Heart left ventricle (tissue), 16 donors: ENCODE results near the gene CEP112. TPM values are rescaled to one million over a fixed set of nuclear protein-coding genes. Genes with fewer than 3 reads are reported as not detected.
"Not testable (repeated sequence)": the region's sequence is repeated elsewhere in the genome, so short reads cannot be mapped to it uniquely, and the experiment has no call there.

Experiments
- ATAC-seq, 4 donors: fragments of 200-7000 bp; cut with Tn5 transposase; one replicate each; pipeline ENCODE4 v1.9.1; 2020 to 2022; ENCODE audit warnings: moderate library complexity in 4 of 4, mild to moderate bottlenecking in 3 of 4, moderate number of reproducible peaks in 1 of 4
- DNase-seq, 5 donors: peaks; one replicate each; pipeline ENCODE4 v3.0.0-alpha.2; 2020
- H3K27ac ChIP-seq, 12 donors: fragments of 200-600 bp; sonication (generic) in 4 of 12; one replicate each; pipeline versions ENCODE4 v1.5.0 to v1.8.0; 2016 to 2022; ENCODE audit warnings: mild to moderate bottlenecking in 2 of 12
- H3K27me3 ChIP-seq, 9 donors: fragments of 200-600 bp; sonication (generic) in 2 of 9; one replicate each; pipeline versions ENCODE4 v1.5.1 to v1.8.0; 2016 to 2022; ENCODE audit warnings: mild to moderate bottlenecking in 3 of 9
- H3K36me3 ChIP-seq, 9 donors: fragments of 200-600 bp; sonication (generic) in 2 of 9; one replicate each; pipeline versions ENCODE4 v1.5.0 to v1.8.0; 2018 to 2022; ENCODE audit warnings: mild to moderate bottlenecking in 2 of 9
- H3K4me1 ChIP-seq, 12 donors: fragments of 200-600 bp; sonication (generic) in 4 of 12; one replicate each; pipeline versions ENCODE4 v1.5.0 to v1.8.0; 2016 to 2022; ENCODE audit warnings: mild to moderate bottlenecking in 3 of 12
- H3K4me3 ChIP-seq, 12 donors: fragments of 200-600 bp; sonication (generic) in 4 of 12; one replicate each; pipeline versions ENCODE4 v1.5.0 to v1.8.0; 2017 to 2022; ENCODE audit warnings: mild to moderate bottlenecking in 9 of 12, moderate library complexity in 4 of 12
- H3K9me3 ChIP-seq, 12 donors: fragments of 200-600 bp; sonication (generic) in 4 of 12; one replicate each; pipeline versions ENCODE4 v1.5.0 to v1.8.0; 2016 to 2022; ENCODE audit warnings: mild to moderate bottlenecking in 1 of 12
- POLR2A ChIP-seq, 2 donors: fragments of 450-650 bp; IDR thresholded peaks; one replicate each; pipeline ENCODE4 v1.6.1; 2017; ENCODE audit warnings: antibody characterized with exemption in 2 of 2, mild to moderate bottlenecking in 2 of 2, moderate library complexity in 2 of 2
- WGBS, 4 donors: extraction: QIAGEN DNeasy Blood & Tissue Kit in 2 of 4; methylation state at CpG; one replicate each; pipeline versions ENCODE4 v1.1.5 to v1.1.7; 2013 to 2018; 5-methylcytosine and 5-hydroxymethylcytosine counted together
- intact Hi-C, 10 donors: fragments of 100-400 bp; cut with DNase I; formaldehyde crosslinking; loops; one replicate each; pipeline versions ENCODE4 v1.11.1 to v1.14.2; 2022
- polyA plus RNA-seq, 2 donors: library from polyadenylated mRNA; stranded (reverse); fragments of 200-250 nt; gene quantifications; one replicate each; pipeline ENCODE4 v1.2.3, GENCODE V29; 2013
- total RNA-seq, 9 donors: library from RNA; depleted of rRNA in 2 of 9; stranded (reverse); fragments of >200 nt in 2 of 9; fragmentation: NEBNext Ultra II Directional in 3 of 9; extraction: Animal tissue kit (Norgen Biotek cat#: 25700) in 3 of 9; gene quantifications; one replicate each; pipeline versions ENCODE4 v1.1.0 to v1.2.4, GENCODE V29; 2016 to 2023
- TF ChIP-seq, protein P1 (sequence below), 12 donors: fragments of 200-600 bp; sonication (generic) in 4 of 12; IDR thresholded peaks; one replicate each; pipeline versions ENCODE4 v1.5.0 to v1.8.0; 2018 to 2022; ENCODE audit warnings: antibody characterized with exemption in 12 of 12, mild to moderate bottlenecking in 5 of 12
- donor health status: ischemic (EF 13 %, LVEDD 7.1; RV severe dilation, severe dysfunction).
- donor health status: healthy with polysubstance abuse.
- donor health status: DM: no; HTN: yes; CAD: no.
- donor health status: DM: no; HTN: no; CAD: no.
- donor health status: ischemic (EF 25% LVEDD 6.9; RV normal size, moderate dysfunction).
- donor health status: ischemic (EF 25% LVEDD 5.7; RV mildly dilated, moderate dysfunction).
- donor health status: healthy.
- donor health status: DM: yes; HTN: yes; CAD: no.
- donor health status: ischemic (EF 35%, LVEDD 5.7; RV mildly dilated, moderate dysfunction).
- donor health status: nonischemic (EF 11% LVEDD 7.7; RV severe dilation, severe dysfunction).
- donor health status: DM: yes; HTN: yes; CAD: no.
- donor health status: PGD.
- donor health status: ischemic (EF 29% LVEDD 5.4; RV normal size, mild dysfunction).
- donor health status: nonischemic (EF 23%, LVEDD 6.1; RV moderate dilation, normal function).

Gene CEP112
- total and polyA plus RNA-seq, 11 donors = 5.5 to 28.3 (median 14.3) TPM

DNA sequence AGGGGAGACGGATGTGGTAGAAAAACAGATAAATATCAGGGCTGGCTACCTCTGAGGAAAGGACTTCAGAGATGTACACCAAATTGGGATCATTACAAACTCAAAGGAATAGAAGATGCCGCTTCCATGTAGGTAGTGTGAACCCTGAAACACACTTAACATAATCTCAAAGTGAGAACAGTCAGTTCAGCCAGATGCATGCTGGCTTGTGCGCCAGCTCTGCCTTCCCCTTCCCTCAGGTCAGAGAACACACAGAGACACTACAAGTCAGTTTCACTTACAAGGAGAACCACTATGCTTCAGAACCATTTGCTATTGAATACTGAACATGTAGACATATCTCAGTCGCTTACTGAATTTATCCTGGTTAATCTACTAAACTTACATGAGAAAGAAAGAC is 454.5 kb downstream of the CEP112 start:
- ATAC-seq (peak; percentile 36 to 78 (median 56)), DNase-seq (no peak)
- 75 to 98% (median 97%) methylated on average over 4 of the region's 4 CpGs for WGBS, 4 donors
- peaks cover 0 to 13% (median 0%) of the 10 kb centered on the region in 12 donors for H3K9me3 ChIP-seq
- peaks cover 0 to 3% (median 0%) of the 10 kb centered on the region in 9 donors for H3K36me3 ChIP-seq
- TF ChIP-seq, protein P1, sequence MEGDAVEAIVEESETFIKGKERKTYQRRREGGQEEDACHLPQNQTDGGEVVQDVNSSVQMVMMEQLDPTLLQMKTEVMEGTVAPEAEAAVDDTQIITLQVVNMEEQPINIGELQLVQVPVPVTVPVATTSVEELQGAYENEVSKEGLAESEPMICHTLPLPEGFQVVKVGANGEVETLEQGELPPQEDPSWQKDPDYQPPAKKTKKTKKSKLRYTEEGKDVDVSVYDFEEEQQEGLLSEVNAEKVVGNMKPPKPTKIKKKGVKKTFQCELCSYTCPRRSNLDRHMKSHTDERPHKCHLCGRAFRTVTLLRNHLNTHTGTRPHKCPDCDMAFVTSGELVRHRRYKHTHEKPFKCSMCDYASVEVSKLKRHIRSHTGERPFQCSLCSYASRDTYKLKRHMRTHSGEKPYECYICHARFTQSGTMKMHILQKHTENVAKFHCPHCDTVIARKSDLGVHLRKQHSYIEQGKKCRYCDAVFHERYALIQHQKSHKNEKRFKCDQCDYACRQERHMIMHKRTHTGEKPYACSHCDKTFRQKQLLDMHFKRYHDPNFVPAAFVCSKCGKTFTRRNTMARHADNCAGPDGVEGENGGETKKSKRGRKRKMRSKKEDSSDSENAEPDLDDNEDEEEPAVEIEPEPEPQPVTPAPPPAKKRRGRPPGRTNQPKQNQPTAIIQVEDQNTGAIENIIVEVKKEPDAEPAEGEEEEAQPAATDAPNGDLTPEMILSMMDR (IDR thresholded peaks at IDR 0.05) = no peak
- no peak for TF ChIP-seq POLR2A (IDR thresholded peaks at IDR 0.05)
- no peak overlapping the region for H3K4me3 ChIP-seq
- no peak overlapping the region for H3K27ac ChIP-seq
- peaks cover 0 to 6% (median 0%) of the 10 kb centered on the region in 12 donors for H3K4me1 ChIP-seq
- intact Hi-C loops = loop anchor here in 2 of 10 donors (10.0 kb wide), 1 partner anchor 173 kb away; the partner anchor contains the start of gene AXIN2 (in 2 of the 2)
- H3K27me3 ChIP-seq = no peaks in the 10 kb centered on the region

DNA sequence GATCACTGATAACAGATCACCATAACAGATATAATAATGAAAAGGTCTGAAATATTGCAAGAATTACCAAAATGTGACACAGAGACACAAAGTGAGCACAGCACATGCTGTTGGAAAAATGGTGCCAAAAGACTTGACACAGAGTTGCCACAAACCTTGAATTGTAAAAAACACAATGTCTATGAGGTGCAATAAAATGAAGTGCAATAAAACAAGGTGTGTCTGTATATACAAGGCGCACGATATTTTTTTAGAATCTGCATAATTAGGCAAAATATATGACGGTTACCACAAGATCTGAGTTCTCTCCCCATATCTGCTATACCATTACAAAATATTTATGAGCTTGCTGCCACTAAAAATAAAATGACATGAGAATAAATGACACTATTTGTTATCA is 458.6 kb downstream of the CEP112 start:
- H3K36me3 ChIP-seq = peaks cover 0 to 3% (median 0%) of the 10 kb centered on the region in 9 donors
- intact Hi-C loops = loop anchor here in 2 of 10 donors (10.0 kb wide), 1 partner anchor 169 kb away; the partner anchor contains the start of gene AXIN2 (in 2 of the 2)
- 96 to 98% (median 97%) methylated on average over 3 of the region's 3 CpGs for WGBS, 4 donors
- ATAC-seq (no peak), DNase-seq (no peak)
- no peaks in the 10 kb centered on the region for H3K27me3 ChIP-seq
- no peak overlapping the region for H3K4me3 ChIP-seq
- H3K9me3 ChIP-seq = peaks cover 0 to 8% (median 0%) of the 10 kb centered on the region in 12 donors
- TF ChIP-seq POLR2A (IDR thresholded peaks at IDR 0.05) = no peak
- TF ChIP-seq, protein P1 (IDR thresholded peaks at IDR 0.05) = no peak
- H3K4me1 ChIP-seq = peaks cover 0 to 13% (median 4%) of the 10 kb centered on the region in 12 donors
- no peak overlapping the region for H3K27ac ChIP-seq

DNA sequence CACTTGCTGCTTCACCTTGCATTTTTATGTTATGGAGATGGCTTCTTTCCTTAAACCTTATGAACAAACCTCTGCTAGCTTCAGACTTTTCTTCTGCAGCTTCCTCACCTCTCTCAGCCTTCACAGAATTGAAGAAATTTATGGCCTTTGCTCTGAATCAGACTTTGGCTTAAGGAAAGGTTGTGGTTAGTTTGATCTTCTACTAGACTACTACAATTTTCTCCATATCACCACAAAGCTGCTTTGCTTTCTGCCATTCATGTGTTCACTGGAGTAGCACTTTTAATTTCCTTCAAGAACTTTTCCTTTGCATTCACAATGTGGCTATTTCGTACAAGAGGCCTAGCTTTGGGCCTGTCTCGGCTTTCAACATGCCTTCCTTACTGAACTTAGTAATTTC is 459.3 kb downstream of the CEP112 start:
- intact Hi-C loops = loop anchor here in 2 of 10 donors (10.0 kb wide), 1 partner anchor 168 kb away; the partner anchor contains the start of gene AXIN2 (in 2 of the 2)
- DNase-seq, H3K27ac ChIP-seq, ATAC-seq, H3K9me3 ChIP-seq, H3K27me3 ChIP-seq, H3K36me3 ChIP-seq, H3K4me3 ChIP-seq: not testable (repeated sequence)
- peaks cover 0 to 13% (median 4%) of the 10 kb centered on the region in 12 donors for H3K4me1 ChIP-seq
- 95 to 98% (median 98%) methylated on average over 2 of the region's 2 CpGs for WGBS, 4 donors

DNA sequence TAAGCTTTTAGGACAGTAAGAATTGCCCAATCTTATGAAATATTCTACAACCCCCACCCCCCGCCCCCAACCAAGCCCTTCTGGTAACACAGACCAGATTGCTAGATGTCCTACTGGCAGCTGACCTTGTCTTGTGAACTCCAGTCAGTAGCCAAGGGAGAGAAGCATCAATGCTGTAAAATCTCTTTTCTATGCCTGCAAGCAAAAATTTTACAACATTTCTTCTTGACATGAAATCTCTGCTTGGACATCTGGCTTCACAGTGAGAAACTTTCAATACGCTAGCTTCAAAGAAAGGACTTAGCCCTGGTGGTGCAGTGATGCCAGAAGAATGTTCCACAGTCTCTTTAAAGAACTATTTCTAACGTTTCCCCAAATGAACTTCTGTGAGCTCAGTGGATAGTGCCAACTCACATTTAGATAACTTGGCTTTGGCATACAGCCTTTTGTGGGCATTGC is 461.2 kb downstream of the CEP112 start:
- Histone ChIP-seq H3K4me1 (peaks cover 0 to 13% (median 4%) of the 10 kb centered on the region in 12 donors), H3K4me3 (no peak overlapping the region), H3K27me3 (no peaks in the 10 kb centered on the region), H3K36me3 (no peaks in the 10 kb centered on the region), H3K27ac (peak overlapping the region in 1 of 12 donors; percentile 12), H3K9me3 (peaks cover 0 to 8% (median 0%) of the 10 kb centered on the region in 12 donors)
- TF ChIP-seq, protein P1 (IDR thresholded peaks at IDR 0.05) = no peak
- TF ChIP-seq POLR2A (IDR thresholded peaks at IDR 0.05) = no peak
- intact Hi-C loops = loop anchor here in 2 of 10 donors (10.0 kb wide), 1 partner anchor 166 kb away; the partner anchor contains the start of gene AXIN2 (in 2 of the 2)
- 52 to 64% (median 58%) methylated on average over 3 of the region's 3 CpGs for WGBS, 4 donors
- peak in 3 of 4 donors; percentile 45 to 62 (median 49) for ATAC-seq
- DNase-seq = no peak
